ENCODE data around the gene FADS1.

Gene FADS1

DNA sequence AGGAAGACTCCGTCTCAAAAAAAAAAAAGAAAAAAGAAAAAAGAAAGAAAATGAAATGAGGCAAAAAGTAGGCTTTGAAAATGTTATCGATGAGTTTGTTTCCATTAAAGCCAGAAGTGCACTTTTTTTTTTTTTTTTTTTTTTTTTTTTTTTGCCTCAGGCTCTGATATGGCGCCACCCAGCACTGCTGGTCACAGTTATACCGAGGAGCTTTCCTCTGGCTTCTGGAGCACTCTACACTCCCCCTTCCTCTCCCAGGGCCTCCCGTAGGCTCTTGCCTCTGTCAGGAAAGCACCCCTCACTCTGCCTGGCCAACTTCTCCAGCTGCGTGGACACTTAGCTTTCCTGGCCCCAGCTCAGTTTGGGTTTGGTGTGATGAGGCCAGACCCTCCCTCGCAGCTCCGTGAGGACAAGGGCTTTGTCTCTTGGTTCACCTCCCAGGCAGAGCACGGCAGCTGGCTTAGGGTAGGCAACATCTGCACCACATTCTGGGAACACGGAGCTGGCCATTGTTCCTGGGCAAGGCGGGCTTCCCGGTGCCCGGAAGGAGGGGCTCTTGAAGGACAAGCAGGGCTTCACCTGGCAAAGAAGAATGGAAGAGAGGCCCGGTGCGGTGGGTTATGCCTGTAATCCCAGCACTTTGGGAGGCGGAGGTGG, 28.2 kb upstream of the FADS1 start:
- no peak for DNase-seq

DNA sequence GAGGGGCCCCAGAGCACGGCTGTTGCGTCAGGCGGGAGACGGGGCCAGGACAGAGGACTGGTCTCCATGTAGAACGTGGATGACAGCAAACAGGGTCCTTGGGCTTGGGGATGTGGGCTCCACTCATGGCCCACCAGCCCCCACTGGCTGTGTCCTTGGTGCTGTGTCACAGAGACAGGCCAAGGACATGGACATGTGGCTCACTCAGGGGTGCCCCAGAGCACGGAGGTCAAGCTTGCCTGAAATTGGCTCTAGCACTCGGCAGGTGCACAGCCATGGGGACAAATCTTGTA, 25.7 kb upstream of the FADS1 start:
- no peak for DNase-seq

DNA sequence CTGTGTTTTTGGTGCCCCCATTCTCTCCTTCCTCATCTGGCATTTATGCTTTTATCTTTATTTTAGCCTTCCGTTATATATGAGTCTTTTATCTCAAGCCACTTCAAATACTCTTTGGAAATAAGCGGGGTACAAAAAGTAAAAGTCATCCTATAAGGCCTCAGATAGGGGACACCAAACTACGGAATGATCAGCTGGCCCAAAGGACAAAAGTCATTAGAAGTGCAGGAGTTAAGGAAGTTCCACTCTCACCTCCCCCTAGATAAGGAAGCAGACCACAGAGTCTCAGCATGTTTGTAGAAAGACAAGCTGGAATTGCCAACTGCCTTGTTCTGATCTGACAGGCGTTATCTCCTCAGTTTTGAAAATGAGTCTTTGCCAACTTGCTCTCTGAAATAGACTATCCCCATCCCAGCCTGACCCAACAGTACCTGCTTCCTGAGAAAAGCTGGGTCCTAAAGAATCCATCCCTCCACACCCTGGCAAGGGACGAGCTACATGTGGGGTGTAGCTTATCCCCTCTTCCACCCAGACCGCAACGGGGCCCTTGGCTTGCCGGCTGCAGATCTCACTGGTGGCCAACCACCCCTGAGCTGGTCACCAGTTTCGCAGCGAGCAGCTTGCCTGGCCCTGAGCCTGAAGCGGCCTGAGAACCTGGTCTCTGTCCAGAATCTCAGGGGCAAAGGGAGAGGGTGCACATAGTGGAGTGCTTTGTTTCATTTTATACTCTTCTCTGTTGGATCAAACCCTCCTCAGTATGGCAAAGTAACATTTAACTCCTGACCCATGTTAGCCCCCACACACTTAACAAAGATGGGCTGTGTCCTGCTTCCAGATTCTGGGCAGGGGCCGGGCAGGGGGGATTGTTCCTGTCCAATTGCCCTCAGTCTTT, 25.1 kb upstream of the FADS1 start:
- no peak for DNase-seq

DNA sequence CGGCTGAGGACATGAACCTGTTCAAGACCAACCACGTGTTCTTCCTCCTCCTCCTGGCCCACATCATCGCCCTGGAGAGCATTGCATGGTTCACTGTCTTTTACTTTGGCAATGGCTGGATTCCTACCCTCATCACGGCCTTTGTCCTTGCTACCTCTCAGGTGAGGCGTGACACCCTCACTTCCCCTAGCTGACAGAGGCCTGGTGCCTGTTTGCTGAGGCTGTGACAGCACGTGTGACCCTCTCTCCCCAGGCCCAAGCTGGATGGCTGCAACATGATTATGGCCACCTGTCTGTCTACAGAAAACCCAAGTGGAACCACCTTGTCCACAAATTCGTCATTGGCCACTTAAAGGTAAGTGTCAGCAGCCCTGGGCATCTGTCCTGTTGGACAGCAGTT, 23.6 kb upstream of the FADS1 start:
- DNase-seq, result no peak

DNA sequence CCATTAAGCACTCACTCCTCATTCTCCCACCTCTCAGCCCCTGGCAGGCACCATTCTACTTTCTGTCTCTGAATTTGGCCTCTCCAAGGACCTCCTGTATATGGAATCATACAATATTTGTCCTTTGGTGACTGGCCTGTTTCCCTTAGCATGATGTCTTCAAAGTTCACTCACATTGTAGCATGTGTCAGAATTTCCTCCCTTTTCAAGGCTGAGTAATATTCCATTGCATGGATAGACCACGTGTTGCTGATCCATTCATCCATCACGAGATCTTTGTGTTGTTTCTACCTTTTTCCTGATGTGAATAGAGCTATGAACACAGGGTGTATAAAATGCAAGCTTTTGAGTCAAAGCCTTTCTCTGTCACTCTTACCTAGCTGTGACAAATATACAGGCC, 22.9 kb upstream of the FADS1 start:
- DNase-seq, result no peak

DNA sequence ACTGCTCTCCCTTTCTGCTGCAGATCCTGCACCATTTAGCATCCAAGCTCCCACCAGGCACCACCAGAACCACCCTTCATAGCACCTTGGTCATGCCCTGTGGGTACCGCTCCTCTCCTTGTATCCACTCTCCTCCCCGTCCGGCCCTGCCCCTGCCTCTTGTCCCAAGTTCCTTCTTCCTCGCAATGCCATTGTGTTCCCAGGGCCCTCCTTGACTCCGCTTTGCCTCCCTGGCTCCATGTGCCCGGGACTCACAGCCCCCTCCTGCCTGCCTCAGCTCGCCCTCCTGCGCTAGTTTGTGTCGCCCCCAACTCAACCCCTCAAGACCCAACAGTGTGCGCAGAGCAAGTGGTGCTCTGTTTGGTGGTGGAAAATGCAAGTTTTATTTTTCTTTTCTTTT, 22.1 kb upstream of the FADS1 start:
- DNase-seq, result no peak

DNA sequence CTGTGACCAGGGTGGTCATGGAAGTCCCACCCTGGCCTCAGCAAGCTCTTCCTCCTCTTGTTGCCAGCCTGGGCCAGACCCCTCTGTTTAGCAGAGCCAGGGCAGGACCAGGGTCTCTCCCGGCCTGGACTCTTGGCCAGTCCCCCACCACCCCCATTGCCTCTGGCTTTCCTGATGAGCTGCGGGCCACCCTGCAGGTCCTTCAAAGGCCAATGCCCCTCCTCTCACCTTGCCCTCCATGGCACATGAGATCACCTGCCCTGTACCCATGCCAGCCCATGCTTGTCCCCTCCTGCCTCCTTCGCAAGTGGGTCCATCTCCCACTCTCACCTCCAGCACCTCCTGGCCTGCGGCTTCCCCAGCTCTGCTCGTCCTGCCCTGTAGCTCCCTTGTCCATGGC, 21.7 kb upstream of the FADS1 start:
- DNase-seq, result no peak

DNA sequence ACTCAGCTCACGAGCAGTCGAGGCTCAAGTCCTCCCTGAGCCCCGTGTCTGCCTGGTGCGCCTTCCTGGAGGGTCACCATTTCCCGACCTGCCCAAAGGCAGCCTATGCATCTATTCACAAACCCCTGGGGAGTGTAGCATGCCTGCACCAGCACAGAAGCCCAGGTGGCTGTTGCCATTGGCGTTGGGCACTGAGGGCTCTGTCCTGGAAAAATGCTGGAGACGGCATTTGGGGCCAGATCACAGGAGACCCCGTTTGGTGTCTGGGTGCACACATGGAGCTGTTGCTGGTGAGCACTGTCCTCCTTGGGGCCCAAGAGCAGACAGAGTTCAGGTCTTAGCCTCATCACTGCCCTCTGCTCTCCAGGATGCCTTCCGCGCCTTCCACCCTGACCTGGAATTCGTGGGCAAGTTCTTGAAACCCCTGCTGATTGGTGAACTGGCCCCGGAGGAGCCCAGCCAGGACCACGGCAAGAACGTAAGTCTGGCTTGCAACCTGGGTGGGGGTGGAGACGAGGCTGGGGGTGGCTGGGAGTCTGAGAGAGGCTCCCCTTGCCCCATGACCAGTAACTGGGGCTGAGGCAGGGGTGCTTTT, 20.7 kb upstream of the FADS1 start:
- DNase-seq, result no peak

DNA sequence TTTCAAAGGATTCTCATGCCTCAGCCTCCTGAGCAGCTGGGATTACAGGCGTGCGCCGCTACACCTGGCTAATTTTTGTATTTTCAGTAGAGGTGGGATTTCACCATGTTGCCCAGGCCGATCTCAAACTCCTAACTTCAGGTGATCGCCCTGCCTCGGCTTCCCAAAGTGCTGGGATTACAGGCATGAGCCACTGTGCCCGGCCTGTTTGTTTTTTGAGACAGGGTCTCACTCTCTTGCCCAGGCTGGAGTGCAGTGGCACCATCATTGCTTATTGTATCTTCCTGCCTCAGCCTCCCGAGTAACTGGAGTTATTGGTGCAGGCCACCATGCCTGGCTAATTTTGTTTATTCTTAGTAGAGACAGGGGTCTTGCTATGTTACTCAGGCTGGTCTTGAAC, 19.4 kb upstream of the FADS1 start:
- DNase-seq, result no peak

DNA sequence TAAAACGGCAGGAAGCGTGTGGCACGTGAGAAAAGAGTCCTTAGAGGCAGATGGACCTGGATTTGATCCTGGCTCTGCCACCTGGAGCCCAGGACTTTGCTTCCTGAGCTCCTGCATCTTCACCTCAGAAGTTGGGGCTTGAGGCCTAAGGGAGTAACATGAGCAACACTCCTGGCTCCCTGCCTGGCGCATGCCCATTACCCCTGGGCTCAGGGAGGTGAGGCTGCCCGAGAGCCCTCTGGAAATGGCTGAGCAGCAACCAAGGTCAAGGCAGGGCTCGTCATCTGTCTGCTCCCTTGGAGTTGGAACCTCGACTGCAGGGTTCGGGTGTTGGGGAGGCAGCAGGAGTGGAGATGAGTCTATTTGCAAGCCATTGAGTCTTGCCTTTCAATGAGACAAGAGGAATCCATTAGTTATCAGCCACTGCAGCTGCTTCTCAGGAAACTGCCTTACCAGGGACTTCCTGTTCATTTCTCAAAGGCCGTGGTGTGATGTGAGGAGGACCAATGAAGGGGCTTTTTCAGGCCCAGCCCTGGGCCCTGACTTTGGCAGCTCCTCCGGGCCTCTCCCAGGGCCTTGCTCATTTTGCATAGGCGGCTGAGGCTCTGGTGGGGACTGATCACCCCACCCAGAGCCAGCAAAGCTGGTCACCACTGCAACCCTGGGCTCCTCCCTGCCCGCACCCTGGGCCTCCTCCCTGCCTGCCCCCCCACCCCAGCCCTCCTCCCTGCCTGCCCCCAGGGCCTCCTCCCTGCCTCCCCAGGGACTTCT, 17.7 kb upstream of the FADS1 start:
- DNase-seq, result peak; percentile 58 to 72

DNA sequence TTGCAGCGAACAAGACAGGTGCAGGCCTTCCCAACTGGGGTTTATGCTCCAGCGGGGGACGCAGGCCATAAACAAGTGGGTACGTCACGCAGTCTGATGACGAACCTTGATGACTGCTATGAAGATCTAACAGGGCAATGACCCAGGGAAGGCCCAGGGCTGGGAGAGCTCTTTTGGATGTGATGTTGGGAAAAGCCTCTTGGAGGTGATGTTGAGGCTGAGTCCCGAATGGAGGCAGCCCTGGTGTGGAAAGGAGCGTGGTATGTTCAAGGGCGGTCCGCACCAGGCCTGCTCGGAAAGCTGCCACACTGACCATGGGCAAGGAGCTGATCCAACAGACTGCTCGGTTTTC, 17.1 kb upstream of the FADS1 start:
- no peak for DNase-seq

DNA sequence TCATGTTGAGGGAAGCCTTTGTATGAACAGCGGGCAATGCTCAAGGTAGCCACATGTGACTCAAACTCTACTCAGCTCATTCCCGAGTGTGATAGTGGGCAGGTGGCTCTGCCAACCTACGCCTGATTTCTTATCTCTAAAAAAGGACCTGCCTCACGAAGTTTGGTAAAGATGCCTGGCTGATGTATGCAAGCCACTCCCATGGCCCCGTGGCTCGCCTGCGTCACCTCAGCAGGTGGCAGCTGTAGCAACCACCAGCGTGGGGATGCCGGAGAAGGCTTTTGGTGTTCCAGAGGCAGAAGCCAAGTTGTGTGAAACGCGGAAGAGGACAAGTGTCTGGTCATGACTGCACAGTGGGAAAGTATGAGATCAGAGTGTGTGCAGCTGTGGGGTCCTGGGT, 16.7 kb upstream of the FADS1 start:
- DNase-seq, result no peak

DNA sequence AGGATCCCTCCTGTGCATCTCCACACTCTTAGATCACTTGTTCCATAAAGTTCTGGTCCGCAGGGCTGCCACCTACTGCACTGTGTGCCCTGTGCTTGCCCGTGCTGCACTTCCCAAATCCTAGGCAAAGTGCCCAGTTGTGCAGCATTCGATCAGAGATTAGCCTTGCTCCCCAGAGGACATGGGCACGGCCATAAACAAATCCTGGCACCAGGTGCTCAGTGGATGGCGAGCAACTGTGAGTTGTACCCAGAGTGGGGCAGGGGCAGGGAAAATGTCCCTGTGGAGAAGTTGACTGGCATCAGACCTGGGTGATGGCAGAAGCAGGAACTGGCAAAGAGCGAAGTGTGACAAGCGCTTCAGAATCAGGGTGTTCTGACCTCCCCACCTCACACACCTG, 16.0 kb upstream of the FADS1 start:
- DNase-seq, result no peak

DNA sequence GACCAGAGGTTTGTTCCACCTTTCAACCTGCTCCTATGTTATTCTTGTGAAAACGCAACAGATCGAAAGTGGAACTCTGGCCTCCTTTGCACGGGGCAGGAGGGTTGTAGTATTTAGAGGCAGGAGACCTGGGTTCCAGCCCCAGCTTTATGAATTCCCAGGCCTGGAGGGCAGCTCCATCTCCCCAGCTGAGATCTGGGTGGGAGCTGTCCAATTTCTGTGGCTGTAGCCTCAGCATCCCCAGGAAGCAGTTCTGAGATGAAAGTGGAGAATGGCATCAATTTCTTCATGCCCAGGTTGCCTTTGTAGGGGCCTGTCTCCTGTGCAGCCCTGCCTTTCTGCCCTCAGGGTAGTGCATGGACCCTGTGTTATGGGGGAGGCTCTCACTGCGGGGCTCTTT, 15.4 kb upstream of the FADS1 start:
- DNase-seq, result no peak

DNA sequence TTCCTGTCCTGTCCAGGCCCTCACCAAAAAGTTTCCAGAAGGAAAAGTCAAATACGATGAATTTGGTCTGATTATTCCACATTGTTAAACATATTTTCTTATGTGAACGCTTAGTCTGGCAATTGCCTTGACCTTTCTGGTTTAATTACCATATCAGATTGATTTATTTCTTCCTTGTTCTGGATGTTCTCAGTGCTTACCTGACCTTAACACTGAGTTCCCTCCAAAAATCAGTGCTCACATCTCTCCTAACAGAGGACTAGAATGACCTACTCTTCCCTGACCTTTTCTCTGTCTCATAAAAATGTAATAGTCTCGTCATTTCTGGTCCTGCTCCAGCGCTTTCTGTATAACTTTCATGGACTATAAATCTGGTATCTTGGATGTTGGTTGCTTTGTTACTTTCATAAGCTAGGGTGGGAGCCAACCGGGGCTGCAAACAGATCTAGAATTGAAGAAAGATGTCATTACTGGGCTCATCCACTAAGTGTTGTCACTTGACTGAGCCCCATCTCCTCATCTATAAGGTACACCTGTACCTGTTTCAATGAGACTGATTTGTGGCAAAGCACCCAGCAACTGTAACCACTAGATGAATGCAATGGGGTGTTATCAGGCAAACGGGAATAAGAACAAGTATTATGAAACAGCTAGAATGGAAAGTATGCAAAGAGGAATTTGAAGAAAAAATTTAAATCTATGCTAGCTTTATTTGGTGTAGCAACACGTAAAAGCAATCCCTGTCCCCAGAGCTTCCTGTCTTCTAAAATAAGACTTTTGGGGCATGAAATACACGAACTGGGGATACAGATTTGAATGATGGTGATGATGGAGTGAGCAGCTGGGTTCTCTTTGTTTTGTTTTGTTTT, 13.7 kb upstream of the FADS1 start:
- no peak for DNase-seq

DNA sequence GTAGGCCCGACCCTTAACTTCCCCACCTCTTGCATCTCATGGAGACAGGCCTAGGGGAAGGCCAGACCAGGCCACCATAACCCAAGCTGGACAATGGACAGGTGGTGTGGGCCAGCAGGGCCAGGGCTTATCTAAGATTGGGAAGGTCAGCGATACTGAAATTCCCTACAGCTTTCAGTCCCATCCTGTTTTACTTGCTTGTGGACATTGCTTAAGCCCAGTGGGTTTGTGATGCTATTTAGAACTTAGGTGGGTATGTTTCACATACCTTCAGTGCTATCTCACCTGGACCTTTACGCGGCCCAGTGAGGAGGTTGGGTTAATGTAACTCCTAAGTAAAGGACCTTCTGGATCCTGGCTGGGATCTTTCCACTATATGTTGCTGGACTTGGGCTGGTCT, 13.0 kb upstream of the FADS1 start:
- no peak for DNase-seq

DNA sequence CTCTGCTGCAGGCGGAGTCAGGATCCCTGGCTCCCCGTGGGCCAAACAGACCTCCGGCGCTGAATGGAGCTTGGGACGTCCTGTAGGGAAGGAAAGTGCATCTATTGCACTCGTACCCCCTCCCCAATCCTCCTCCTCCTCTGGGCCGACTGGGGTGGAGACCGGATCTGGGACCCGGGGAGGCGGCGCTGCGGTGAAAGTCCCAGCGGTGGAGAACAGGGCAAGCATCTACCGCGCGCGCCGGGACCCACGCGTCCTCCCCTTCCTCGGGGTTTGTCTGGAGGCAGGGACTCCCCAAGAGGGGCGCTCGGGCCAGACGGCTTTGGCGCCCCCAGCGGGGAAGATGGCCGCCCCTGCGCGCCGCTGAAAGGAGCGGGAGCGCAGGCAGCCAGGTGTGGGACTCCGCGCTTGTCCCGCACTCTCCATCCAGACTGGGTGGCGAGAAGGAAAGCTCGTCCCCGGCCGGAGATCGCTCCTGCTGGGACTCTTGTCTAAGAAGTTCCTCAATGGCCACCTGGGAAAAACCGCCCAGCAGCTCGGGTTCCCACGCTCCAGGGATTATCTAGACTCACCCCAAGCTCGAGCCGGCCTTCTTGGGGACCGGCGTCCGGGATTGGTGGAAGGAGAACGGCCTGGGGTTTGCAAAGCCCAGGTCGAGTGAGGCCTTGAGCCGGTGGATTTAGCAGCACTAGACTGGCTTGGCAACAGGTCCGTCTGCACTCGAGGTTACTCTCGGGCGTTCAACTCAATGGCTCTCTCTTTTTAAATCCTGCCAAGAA, 12.0 kb upstream of the FADS1 start:
- peak; percentile 58 to 65 for DNase-seq

DNA sequence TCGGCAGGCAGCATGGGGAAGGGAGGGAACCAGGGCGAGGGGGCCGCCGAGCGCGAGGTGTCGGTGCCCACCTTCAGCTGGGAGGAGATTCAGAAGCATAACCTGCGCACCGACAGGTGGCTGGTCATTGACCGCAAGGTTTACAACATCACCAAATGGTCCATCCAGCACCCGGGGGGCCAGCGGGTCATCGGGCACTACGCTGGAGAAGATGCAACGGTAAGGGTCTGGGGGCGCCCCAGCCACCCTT, 11.5 kb upstream of the FADS1 start:
- no peak for DNase-seq

DNA sequence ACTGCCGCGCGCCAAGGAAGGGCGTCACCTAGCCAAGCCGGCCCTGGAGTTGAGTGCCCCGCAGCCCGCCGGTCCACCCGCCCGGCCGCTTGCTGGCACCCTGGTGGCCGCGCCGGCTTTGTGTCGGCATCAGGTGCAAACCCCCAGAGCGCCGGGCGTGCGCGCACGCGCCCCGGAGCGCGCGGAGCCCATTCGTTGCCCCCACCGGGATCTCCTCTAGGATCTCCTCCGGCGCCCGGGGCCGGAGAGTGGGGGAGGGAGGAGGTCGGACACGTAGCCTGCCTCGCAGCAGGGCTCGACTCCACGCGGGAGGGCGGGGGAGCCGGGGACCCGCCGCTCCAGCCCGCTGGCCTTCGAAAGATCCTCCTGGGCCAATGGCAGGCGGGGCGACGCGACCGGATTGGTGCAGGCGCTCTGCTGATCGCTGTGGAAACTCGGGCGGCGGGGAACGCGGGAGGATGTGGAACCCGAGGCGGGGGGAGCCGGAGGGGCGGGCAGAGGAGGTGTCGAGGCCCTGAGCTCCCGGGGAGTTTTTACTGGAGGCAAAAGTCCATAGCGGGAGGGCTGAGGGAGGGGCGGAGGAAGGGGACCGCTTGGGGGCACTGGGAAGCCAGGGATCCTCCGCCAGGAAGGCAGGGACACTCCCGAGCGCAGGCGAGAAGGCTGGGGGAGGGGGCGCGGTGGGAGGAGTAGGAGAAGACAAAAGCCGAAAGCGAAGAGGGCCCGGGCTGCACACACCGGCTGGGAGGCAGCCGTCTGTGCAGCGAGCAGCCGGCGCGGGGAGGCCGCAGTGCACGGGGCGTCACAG, 11.0 kb upstream of the FADS1 start, which contains the start of gene FADS2:
Gene FADS2 (plus strand): TSS at position 730 of the 808 bp plus-strand sequence. CDS start 91 bp downstream, outside the sequence.
- DNase-seq, result peak; percentile 84 to 87

DNA sequence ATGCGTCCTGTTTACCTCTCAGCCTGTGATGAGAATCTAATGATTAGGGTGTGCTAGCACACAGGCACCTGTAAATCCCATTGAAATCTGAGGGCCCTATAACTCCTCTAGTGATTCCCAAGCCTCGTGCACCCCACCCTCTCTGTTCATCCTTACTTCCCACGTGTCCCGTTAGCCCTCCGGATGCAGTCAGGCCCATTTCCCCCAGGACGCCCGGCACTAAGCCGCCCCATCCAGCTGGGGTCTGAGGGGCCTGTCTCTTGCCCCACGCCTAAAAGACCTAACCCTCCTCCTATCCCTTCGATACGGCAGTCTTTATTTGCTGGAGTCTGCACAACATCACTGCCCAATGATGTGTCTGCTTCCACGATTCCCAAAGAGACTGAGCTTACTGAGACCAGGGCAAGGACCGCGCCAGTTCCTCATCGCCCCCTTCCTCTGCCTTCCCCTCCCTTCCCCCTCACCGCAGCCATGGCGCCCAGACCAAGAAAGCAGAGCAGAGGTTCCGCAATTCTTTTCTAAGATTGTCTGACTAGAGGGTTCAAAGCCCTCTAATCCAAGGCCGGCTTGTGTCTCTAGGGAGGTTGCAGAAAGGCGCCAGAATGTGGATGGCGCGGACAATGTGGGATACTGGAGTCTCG, 10.2 kb upstream of the FADS1 start:
- no peak for DNase-seq

DNA sequence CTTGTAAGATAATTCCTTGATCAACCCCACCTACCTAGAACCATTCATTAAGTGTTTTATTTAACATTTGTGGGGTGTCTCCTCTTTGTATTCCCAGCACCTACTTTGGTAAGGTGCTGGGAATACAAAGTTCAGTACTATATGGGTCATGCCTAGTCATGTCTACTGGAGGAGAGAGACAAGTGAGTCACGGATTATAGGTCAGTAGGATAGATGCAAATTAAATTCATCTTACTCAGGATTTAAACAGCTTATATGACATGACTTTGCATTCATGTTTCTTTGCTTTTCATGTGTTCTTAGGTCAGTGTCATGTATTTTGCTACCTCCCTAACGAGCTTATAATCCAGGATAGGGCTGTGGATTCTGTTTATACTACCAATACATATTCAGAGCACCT, 3.4 kb upstream of the FADS1 start:
- no peak for DNase-seq

Measured in activated T-cell treated with anti-CD3 and anti-CD28 coated beads, Interleukin-2, amount 50 U/mL, for 48 hours (primary cell).